Tongue (tissue), 2 donors: ENCODE results near the gene VAC14. TPM values are rescaled to one million over a fixed set of nuclear protein-coding genes. Genes with fewer than 3 reads are reported as not detected.
"Not testable (repeated sequence)": the region's sequence is repeated elsewhere in the genome, so short reads cannot be mapped to it uniquely, and the experiment has no call there.

Source experiments
- DNase-seq: peaks from one replicate; pipeline ENCODE4 v3.0.0-alpha.2; 2015
- total RNA-seq: library from RNA; depleted of rRNA; stranded (reverse); fragments of >200 nt; gene quantifications from one replicate; pipeline ENCODE4 v1.2.3, GENCODE V29; 2014

Gene VAC14
- total RNA-seq, 1 donor from 2014 or later: 23.8 TPM

DNA sequence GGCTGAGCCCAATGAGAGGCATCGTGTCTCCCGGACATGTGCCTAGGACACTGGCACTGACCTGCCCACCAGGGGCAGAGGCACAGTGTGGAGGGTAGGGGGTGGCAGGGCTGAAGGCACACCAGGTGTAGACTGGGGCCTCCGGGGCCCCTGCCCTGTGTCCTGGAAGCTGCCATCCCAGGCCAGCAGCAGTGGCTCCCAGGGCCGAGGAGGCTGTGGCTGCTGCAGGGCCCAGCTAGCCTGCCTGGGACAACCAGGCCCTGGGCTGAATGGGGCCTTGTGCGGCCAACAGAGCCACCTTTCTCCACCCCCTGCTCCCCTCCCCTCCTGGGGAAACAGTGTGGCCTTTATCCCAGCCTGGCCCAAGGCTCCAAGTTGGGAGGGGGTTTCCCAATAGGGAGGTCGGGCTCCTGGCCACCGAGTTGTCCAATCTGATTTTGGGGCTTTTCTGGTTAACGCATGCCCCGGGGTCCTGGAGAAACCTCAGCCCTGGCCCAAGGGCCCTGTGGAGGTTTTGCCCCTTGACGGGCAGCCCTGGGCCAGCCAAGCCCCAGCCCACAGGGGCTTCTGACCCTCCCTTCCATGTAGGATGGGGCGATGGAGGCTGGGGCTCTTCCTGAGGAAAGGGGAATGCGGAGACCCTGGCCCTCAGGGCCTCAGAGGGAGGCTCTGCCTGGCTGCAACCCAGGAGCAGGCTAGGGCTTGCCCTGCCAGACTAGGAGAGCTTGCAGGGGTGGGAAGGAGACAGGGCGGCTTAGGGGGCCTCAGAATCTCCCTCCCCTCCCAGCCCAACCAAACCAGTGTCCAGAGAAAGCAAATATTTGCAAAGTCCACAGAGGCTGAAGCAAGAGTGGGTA is 119.3 kb downstream of the VAC14 start:
- DNase-seq: peak; percentile 67

DNA sequence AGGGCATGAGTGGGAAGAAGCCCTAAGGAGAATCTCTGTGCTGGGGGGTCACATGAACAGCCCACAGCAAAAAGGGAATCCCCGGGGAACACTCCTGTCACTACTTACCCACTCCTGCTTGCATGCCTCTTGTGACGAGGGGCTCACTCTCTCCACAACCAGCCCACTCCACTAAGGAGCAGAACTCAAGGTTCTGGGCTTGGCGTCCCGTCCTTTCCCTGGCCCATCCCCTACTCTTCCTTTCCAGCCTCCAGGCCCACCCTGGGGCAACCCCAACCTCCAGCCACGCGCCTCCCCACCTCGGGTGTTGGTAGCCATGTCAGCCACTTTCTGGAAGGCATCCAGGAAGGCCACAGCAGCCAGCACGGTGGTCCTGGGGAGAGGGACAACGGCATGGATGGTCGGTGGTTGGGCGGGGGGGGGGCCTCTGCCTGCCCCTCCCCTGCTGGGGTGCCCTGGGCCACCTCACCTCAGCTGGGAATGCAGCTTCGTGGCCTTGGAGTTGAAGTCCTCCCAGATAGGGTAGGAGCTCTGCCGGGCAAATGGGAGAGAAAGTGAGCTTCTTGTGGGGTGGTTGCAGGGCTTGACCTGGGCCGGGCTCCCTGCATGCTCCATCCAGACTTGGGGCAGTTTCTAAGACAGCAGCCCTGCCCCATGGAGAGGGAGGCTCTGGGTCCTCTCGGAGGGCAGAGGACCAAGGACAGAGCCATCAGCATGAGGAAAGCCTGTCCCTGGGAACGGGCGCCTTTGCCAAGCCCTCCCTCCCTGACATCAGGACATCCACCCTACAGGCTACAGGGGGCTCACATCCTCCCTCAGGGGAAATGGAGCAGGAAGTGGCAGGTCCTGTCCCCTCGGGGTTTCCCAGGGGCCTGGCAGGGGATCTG is 120.2 kb downstream of the VAC14 start:
- DNase-seq: no peak

GRCh38 chr16:70679671-70680494 is 121.1 kb downstream of the VAC14 start:
- no peak for DNase-seq

DNA sequence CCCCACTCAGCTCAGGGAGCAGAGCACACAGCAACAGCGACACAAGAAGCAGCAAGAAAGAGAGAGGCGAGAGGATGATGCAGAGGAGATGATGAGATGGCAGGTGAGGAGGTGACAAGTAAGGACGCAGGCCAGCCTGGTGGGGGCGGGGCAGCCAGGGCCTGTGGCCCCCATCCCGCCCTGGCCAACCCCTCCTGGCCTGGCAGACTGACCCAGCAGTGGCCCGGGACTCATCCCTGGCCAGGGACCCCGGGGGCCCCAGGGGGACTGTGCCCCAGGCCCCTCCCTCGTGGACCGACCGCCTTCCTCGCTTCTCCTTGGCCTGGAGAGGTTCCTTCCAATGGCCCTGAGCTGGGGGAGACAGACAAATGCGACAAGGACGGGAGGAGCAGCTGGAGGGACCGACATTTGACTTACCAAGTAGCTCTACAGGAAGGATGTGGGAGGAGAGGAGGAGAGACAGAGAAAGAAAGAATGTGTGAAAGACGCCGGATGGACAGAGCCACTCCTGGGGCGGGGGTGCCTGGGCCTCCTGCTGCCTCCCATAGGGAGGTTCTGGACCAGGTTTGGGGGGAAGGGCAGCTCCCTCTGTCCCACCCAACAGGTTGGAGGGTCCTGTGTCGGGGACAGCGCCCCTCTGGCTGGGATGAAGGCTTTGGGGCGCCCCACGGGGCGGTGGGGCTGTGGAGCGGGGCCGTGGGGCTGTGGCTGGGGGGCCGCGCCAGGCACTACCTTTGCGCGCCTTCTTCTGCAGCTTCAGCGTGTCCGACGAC is 121.9 kb downstream of the VAC14 start:
- no peak for DNase-seq

DNA sequence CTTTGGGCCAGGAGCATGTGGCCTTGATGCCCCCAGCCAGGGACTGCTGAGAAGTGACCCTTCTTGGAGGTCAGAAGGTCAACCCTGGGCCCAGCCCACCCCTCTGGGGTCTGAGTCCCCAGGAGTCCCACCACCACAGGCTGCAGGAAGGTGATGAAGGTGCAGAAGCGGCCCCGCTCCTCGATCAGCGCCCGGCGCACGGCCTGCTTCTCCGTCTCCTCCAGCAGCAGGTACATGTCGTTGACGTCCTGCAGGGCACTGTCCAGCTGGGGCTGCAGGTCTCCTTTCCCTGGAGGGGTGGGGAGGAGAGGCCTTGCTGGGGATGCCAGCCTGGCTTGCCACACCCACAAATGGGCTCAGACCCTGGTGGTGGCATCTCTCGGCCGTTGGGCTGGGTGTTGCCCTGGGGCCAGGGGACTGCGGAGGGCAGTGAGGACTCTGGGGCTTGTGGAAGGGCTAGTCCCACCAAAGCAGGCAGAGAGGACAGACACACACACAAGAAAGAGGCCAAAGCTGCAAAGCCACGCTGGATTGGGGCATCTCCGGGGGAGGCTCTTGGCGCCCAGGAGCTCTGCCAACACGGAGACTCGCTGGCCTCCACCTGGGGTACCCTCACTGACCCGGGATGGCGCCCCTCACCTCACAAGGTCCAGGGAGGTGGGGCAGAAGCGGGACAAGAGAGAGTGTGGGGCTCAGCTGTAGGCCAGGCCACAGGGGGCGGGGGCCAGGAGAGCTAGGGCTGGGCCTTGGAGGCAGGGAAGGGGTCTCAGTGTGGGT is 122.6 kb downstream of the VAC14 start:
- no peak for DNase-seq

DNA sequence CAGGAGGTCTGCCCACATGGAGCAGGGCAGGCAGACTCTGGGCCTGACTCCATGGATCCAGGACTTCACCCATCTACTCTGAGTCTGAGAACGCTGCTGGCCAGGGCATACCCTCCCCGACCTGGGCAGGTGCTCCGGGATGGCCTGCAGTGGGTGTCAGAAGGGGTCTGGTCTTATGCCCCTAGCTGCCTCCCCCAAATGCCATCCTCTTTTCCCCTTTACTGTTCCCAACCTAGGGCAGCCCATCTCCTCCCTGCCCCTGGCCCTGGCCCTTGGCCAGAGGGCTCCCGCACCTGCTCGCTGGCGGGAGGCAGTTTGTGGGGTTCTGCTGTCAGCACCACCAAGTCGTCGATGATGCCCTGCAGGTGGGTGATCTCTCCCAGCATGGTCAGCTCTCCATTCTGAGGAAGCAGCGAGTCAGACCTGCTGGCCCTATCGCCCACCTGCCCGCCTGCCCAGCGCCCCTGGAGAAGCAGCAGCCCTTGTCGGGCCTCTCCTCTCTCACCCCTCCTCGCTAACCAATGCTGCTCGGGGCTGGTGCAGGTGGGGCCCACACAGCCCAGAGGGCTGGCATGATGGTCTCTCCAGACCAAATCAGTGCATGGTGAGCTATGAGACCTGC is 123.3 kb downstream of the VAC14 start:
- DNase-seq: no peak

DNA sequence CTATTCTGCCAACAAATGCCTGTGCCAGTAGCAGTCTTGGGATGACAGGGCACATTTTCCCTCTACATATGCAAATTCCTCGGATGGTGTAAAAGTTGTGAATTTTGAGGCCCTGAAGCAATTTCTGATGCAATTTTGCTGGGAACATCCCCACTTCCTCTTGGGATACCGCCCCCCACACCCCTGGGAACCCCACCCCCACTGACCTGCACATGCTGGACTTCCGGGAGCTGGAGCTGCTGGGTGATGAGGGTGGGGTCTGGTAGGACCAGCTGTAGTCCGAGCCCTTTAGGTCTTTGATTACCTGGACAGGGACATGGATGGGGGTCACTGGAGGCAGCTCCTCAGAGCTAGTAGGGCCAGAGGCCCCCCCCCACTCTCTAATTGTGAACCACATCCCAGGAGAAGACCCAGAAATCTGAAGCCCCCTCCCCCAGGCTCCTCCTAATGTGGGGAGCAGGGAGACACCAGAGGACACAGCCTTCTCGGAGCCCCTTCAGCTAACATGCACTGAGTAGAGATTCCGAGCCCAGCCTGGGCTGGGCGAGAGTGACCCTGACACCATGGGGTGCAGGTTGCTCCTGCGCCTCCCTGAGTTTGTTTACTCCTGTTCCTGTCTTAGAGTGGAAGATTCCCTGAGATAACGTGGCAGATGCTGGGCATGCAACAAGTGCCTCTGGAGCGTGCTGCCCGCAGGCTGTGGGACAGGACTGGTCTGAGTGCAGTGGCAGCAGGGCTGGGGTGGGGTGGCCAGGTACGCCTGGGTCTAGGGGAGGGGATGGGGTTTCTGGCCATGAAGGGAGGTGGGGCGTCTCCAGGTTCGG is 124.1 kb downstream of the VAC14 start:
- no peak for DNase-seq

DNA sequence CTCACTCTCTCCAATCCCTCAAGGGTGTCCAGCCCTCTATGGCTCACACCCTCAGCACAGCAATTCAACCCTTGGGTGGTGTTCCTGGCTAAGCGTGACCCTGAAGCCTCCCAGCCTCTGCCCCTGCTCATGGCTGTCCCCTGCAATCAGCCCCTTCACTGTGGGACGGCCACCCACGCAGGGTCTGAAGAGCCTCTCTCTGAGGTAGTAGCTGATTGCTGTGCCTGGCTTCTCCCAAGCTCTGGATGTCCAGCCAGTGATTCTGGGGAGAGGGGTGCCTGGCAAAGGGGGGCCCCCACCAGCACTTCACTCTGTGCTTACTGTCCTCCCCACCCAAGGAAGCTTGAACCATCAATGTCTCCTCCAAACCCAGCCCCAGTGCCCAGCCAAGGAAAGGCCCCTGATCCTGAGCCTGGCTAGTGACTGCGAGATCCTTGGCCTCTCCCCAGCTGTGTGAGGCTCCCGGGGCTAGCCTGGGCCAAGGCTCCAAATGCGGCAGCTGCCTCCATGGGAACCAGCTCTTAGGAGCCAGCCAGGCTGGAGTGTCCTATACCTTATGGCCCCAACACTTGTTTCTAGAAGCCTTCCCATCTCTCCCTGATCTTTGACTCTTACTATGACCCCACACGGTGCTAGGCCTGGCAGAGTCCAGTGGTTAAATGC is 125.0 kb downstream of the VAC14 start:
- no peak for DNase-seq

- no peak for DNase-seq
These were observed 126.5 kb downstream of the VAC14 start for GRCh38 chr16:70674221-70675014.

DNA sequence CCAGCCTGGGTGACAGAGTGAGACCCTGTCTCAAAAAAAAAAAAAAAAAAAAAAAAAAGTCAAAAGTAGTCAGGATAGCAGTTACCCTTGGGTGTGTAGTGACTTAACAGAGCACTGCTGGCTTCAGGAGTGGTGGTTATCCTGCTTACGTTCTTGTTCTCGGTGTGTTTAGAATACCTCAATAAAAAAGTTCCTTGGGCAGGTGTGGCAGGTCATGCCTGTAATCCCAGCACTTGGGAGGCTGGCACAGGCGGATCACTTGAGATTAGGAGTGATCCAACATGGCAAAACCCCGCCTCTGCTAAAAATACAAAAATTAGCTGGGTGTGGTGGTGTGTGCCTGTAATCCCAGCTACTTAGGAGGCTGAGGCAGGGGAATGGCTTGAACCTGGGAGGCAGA is 130.0 kb downstream of the VAC14 start:
- not testable (repeated sequence) for DNase-seq

GRCh38 chr16:70670175-70670574 is 130.8 kb downstream of the VAC14 start:
- no peak for DNase-seq

- DNase-seq: no peak
These were observed 134.9 kb downstream of the VAC14 start for GRCh38 chr16:70665806-70666735.

DNA sequence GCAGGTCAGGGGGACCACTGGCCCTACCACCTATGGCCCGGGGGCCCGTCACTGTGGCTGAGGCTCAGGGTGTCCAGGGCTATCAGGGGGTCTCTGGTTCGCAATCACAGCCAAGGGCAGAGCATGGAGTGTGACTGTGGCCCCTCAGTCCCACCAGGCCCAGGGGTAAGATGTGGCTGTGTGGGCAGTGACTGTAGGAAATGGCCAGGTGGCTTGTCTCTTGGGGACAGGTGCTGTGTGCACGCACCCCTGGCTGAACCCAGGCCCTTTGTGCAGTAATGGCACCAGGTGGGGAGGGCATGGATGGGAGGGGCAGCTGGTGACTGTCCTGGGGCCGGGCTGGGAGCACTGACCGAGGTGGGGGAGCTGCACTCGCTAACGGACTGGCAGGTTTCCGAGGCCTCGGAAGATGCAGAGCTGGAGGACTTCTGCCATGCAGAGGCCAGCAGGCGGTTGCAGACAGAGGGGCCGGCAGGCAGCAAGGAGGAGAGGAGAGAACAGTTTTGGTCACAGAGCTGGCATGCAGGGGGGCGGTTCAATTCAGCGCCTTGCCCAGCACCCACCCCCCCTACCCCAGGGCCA is 135.8 kb downstream of the VAC14 start:
- DNase-seq: no peak

DNA sequence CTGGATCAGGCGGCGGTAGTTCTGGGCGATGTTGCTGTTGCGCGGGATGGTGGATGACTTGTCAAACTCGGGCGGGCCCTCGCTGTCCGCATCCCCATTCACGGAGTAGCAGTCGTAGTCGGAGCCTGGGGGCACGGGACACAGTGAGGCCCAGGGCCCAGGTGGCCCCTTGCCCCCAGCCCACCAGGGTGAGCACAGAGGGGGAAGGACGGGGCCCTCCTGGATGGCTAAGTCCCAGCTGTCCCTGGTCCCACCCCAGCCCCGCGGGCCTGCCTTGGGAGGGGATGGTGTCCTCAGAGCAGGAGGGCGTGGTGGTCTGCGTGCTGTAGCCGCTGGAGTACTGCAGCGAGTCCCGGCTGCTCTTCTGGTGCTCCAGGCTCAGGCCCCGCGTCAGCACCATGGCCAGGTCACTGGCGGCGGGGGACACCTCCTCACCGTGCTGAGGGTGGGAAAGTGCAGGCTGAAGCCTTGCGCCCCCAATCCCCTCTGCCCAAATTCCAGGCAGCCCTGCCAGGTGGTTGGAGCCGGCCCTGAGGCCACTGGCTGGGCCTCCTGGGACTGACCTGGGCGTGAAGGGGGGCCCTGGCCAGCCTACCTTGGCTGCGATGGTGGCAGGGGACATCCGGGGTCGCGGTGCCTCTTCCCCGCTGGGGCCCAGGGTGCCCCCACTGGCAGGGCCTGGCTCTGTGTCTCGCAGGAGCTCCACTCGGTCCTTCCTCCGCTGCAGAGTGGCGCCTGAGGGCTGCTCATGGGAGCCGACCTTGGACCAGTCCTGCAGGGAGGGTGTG is 136.4 kb downstream of the VAC14 start:
- no peak for DNase-seq

DNA sequence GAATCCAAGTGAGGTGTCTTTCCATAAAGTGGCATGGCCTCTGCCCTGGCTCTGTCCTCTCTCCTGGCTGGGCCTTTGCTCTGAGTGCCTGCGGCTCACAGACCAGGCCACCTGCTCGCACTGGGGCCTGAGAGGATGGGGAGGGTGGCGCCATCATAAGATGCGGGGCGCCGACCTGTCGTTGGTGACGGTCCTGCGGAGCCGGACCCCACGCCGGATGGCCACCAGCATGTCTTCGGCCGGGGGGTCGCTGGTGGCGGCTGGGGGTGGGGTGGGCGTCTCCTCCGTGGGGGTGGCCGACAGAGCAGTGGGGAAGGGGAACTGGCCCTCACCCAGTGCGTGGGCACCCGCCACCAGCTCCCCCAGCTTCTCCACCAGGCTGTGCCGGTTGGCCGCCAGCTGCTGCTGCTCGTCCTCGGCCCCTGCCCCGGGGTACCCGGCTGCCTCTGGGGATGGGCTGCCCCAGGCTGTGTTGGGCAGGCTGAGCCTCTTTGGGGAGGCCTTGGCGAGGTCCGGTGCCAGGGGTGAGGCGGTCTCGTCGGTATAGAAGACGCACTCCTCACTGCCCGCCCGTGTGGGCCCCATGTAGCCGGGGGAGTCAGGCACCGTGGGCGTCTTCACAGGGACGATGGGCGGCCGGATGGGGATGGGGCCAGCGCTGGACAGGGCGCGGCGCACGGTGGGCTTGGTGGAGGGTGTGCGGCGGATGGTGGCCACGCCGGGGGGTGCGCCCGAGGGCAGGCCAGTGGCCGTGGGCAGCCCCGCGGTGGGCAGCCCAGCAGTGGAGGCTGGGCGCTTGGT is 137.2 kb downstream of the VAC14 start:
- DNase-seq: no peak
